ENCODE results near the gene GOLGA8B.
"Not testable (repeated sequence)": the region's sequence is repeated elsewhere in the genome, so short reads cannot be mapped to it uniquely, and the experiment has no call there.

DNA sequence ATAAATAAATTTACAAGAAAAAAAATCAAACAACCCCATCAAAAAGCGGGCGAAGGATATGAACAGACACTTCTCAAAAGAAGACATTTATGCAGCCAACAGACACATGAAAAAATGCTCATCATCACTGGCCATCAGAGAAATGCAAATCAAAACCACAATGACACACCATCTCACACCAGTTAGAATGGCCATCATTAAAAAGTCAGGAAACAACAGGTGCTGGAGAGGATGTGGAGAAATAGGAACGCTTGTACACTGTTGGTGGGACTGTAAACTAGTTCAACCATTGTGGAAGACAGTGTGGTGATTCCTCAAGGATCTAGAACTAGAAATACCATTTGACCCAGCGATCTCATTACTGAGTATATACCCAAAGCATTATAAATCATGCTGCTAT lies 2.5 kb upstream of the GOLGA8B start:
- TF ChIP-seq, protein P1, sequence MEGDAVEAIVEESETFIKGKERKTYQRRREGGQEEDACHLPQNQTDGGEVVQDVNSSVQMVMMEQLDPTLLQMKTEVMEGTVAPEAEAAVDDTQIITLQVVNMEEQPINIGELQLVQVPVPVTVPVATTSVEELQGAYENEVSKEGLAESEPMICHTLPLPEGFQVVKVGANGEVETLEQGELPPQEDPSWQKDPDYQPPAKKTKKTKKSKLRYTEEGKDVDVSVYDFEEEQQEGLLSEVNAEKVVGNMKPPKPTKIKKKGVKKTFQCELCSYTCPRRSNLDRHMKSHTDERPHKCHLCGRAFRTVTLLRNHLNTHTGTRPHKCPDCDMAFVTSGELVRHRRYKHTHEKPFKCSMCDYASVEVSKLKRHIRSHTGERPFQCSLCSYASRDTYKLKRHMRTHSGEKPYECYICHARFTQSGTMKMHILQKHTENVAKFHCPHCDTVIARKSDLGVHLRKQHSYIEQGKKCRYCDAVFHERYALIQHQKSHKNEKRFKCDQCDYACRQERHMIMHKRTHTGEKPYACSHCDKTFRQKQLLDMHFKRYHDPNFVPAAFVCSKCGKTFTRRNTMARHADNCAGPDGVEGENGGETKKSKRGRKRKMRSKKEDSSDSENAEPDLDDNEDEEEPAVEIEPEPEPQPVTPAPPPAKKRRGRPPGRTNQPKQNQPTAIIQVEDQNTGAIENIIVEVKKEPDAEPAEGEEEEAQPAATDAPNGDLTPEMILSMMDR (IDR thresholded peaks at IDR 0.05), result not testable (repeated sequence)
- not testable (repeated sequence) for TF ChIP-seq POLR2A (IDR thresholded peaks at IDR 0.05)
